SK-N-MC (cell line): ENCODE data around the gene ERVFRD-1.

Experiments used
- EZH2 ChIP-seq: fragments of 200-600 bp; sonication (generic); IDR thresholded peaks from one replicate; pipeline ENCODE4 v1.6.1; 2017; ENCODE audit warnings: antibody characterized with exemption
- POLR2AphosphoS5 ChIP-seq: IDR thresholded peaks from 2 replicates; pipeline ENCODE4 v1.6.1; 2012; ENCODE audit warnings: mild to moderate bottlenecking, low read depth, low read length, borderline replicate concordance

GRCh38 chr6:11144393-11144851 lies 32.9 kb upstream of the ERVFRD-1 start:
- TF ChIP-seq POLR2AphosphoS5 (no peak), EZH2 (no peak)
